Erythroblast (primary cell): ENCODE data around the gene FLT1.

Experiments
- DNase-seq, 2 experiments: peaks; one replicate each; lab custom pipeline; 2025; lab: John Stamatoyannopoulos, UW
- GATA1 ChIP-seq: IDR thresholded peaks from 2 replicates; pipeline ENCODE4 v1.6.1; 2011; ENCODE audit warnings: low read depth, mild to moderate bottlenecking, control low read depth, low read length, moderate library complexity
- POLR2A ChIP-seq: IDR thresholded peaks from 2 replicates; pipeline ENCODE4 v1.6.1; 2011; ENCODE audit warnings: mild to moderate bottlenecking, low read length

The FLT1 gene

GRCh38 chr13:28408863-28409262 is 86.1 kb downstream of the FLT1 start:
- DNase-seq: no peak
- no peak for TF ChIP-seq GATA1
- TF ChIP-seq POLR2A: no peak

GRCh38 chr13:28408235-28408848 is 86.6 kb downstream of the FLT1 start:
- DNase-seq: peak; percentile 73 to 91
- TF ChIP-seq GATA1 (peak; percentile 49), POLR2A (no peak)

GRCh38 chr13:28406733-28407266 is 88.1 kb downstream of the FLT1 start:
- no peak for TF ChIP-seq POLR2A
- TF ChIP-seq GATA1: no peak
- DNase-seq: no peak

- DNase-seq: no peak
- TF ChIP-seq POLR2A: no peak
- TF ChIP-seq GATA1: no peak
Measured at GRCh38 chr13:28402057-28402381, 92.9 kb downstream of the FLT1 start.

- no peak for DNase-seq
- TF ChIP-seq POLR2A: no peak
- TF ChIP-seq GATA1: no peak
Measured at GRCh38 chr13:28401303-28402056, 93.4 kb downstream of the FLT1 start.

GRCh38 chr13:28396053-28396452 is 98.9 kb downstream of the FLT1 start:
- no peak for DNase-seq
- TF ChIP-seq GATA1 (no peak), POLR2A (no peak)

GRCh38 chr13:28394422-28394821 is 100.5 kb downstream of the FLT1 start:
- TF ChIP-seq POLR2A: no peak
- no peak for TF ChIP-seq GATA1
- no peak for DNase-seq

- TF ChIP-seq GATA1 (no peak), POLR2A (no peak)
- no peak for DNase-seq
Measured at GRCh38 chr13:28392896-28393505, 101.9 kb downstream of the FLT1 start.

GRCh38 chr13:28392428-28392827 is 102.5 kb downstream of the FLT1 start:
- TF ChIP-seq GATA1 (no peak), POLR2A (no peak)
- DNase-seq: no peak

- DNase-seq: no peak
- TF ChIP-seq GATA1: no peak
- TF ChIP-seq POLR2A: no peak
Measured at GRCh38 chr13:28387740-28388501, 107.0 kb downstream of the FLT1 start.

- DNase-seq: no peak
- TF ChIP-seq POLR2A (no peak), GATA1 (no peak)
Measured at GRCh38 chr13:28385362-28385761, 109.6 kb downstream of the FLT1 start.

- TF ChIP-seq GATA1 (no peak), POLR2A (no peak)
- no peak for DNase-seq
Measured at GRCh38 chr13:28384789-28385188, 110.1 kb downstream of the FLT1 start.

- TF ChIP-seq GATA1: no peak
- TF ChIP-seq POLR2A: no peak
- DNase-seq: no peak
Measured at GRCh38 chr13:28380319-28380718, 114.6 kb downstream of the FLT1 start.
